GM06990 (cell line): ENCODE results near the gene GPR4.

Experiments used
- DNase-seq: peaks from one replicate; pipeline ENCODE4 v3.0.0-alpha.2; 2011; ENCODE audit not compliant: insufficient read length; ENCODE audit errors: extremely low read depth
- H3K27me3 ChIP-seq: replicated peaks from 2 replicates; pipeline ENCODE4 v1.6.0; 2011; ENCODE audit warnings: low read length; ENCODE audit not compliant: control insufficient read depth, insufficient read depth
- H3K36me3 ChIP-seq: 2 replicates; pipeline ENCODE4 v1.5.1; 2011; ENCODE audit warnings: low read length; ENCODE audit not compliant: control insufficient read depth, insufficient read depth
- H3K4me3 ChIP-seq: replicated peaks from 2 replicates; pipeline ENCODE4 v1.5.1; 2011; ENCODE audit warnings: low read depth, mild to moderate bottlenecking, control low read depth, low read length
- TF ChIP-seq, protein P1 (sequence below): IDR thresholded peaks from 2 replicates; pipeline ENCODE4 v1.5.1; 2011; ENCODE audit warnings: low read length, control low read depth, mild to moderate bottlenecking, inconsistent platforms; ENCODE audit not compliant: insufficient read depth, poor library complexity, severe bottlenecking

The GPR4 gene

DNA sequence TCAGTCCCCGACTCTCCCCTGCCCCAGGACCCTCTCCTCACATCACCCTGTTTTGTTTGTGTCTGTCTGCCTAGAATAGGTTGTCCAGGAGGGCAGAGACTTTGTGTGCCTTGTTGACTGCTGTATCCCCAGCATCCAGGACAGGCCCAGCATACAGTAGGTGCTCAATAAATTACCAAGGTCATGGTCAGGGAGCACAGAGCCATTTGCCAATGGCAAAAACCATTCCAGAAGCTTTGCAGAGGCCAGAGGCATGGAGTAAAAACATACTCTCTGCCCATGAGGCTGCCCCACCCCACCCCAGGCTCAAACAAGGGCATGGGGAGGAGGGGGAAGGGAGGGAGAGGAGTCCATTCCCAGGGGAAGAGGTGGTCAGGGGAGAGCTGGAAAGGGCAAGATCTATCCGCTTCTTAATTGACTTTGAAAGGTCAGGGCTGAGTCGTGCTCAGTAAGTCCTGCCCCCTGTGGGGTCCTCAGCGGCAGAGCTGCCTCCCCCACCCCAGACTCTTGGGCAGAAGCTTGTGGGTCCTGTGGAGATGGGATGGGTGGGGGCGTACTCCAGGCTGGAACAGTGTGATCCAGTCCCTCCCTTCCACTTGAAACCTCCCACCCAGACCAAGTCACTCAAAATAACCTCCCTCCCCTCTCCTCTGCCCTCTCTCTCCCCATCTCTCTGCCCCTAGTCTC is 4.4 kb downstream of the GPR4 start:
- TF ChIP-seq, protein P1, sequence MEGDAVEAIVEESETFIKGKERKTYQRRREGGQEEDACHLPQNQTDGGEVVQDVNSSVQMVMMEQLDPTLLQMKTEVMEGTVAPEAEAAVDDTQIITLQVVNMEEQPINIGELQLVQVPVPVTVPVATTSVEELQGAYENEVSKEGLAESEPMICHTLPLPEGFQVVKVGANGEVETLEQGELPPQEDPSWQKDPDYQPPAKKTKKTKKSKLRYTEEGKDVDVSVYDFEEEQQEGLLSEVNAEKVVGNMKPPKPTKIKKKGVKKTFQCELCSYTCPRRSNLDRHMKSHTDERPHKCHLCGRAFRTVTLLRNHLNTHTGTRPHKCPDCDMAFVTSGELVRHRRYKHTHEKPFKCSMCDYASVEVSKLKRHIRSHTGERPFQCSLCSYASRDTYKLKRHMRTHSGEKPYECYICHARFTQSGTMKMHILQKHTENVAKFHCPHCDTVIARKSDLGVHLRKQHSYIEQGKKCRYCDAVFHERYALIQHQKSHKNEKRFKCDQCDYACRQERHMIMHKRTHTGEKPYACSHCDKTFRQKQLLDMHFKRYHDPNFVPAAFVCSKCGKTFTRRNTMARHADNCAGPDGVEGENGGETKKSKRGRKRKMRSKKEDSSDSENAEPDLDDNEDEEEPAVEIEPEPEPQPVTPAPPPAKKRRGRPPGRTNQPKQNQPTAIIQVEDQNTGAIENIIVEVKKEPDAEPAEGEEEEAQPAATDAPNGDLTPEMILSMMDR: no peak
- Histone ChIP-seq H3K27me3 (peaks cover 1% of the 10 kb centered on the region), H3K4me3 (no peak overlapping the region), H3K36me3 (no peaks in the 10 kb centered on the region)
- no peak for DNase-seq

DNA sequence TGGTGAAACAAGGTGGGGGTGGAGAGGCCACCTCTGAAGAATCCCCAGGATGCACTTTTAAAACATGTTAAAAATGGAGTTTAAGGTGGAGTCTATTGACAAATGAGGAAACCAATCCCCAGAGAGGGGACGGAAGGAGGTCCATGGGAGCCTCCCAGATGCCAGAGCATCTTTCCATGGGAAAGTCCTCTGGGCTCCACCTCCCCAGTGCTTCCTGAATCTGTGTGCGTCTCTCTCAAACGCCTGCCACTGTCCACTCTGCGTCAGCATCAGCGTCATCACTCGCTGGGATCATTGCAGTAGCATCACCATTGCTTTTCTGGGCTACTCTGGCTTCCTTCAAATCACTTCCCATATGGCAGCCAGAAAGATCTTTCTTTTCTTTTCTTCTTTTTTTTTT is 6.2 kb downstream of the GPR4 start:
- H3K4me3 ChIP-seq: no peak overlapping the region
- no peak for DNase-seq
- no peaks in the 10 kb centered on the region for H3K36me3 ChIP-seq
- TF ChIP-seq, protein P1: no peak
- peaks cover 1% of the 10 kb centered on the region for H3K27me3 ChIP-seq

GRCh38 chr19:45593520-45593919 is 8.5 kb downstream of the GPR4 start:
- peaks cover under 1% of the 10 kb centered on the region; the same call in 1 of the 2 replicates for H3K27me3 ChIP-seq
- TF ChIP-seq, protein P1: no peak
- DNase-seq: no peak

DNA sequence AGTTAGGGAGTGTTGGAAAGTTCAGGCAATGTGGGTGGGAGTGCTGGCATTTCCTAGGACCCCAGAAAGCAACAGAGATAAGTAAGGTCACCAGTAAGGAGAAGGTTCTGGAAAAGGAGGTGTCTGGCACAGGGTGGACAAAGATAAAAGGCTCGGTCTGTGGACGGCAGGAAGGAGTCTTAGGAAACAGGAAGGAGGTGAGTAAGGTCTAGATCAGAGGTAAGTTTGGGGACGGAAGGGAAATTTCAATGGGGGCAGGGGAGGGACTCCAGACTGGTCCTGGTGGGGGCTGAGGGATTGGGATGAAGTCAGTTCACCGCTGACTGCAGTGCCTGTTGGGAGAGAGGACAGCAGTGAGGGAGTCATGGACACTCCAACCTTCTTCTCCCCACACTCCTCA is 9.6 kb downstream of the GPR4 start:
- Histone ChIP-seq H3K27me3 (no peaks in the 10 kb centered on the region), H3K4me3 (no peak overlapping the region), H3K36me3 (no peaks in the 10 kb centered on the region)
- DNase-seq: no peak
- TF ChIP-seq, protein P1: no peak

More at GRCh38 chr19:45593520-45593919, 8.5 kb downstream of the GPR4 start:
- Histone ChIP-seq H3K36me3 (no peaks in the 10 kb centered on the region), H3K4me3 (no peak overlapping the region)

GRCh38 chr19:45591638-45592005 is 10.4 kb downstream of the GPR4 start:
- Histone ChIP-seq H3K4me3 (no peak overlapping the region), H3K27me3 (no peaks in the 10 kb centered on the region), H3K36me3 (no peaks in the 10 kb centered on the region)
- no peak for DNase-seq
- TF ChIP-seq, protein P1: no peak
